Panc1 (cell line): Measurements from ENCODE around the gene PLPP4. TPM values are rescaled to one million over a fixed set of nuclear protein-coding genes. Genes with fewer than 3 reads are reported as not detected.

Experiments
- ATAC-seq: fragments of 200-7000 bp; cut with Tn5 transposase; 2 replicates; pipeline ENCODE4 v1.9.1; 2020; ENCODE audit warnings: mild to moderate bottlenecking, moderate library complexity
- BruUV-seq: library from RNA; stranded (reverse); fragments of 400-500 nt; replicated peaks from 2 replicates; lab custom pipeline; 2021; lab: Mats Ljungman, UMichigan
- CTCF ChIA-PET: fragments of 300-600 bp; sonication (Branson Sonifier 250); formaldehyde crosslinking; loops from one replicate; lab custom pipeline; 2022; ENCODE audit warnings: antibody characterized with exemption; lab: Charles Lee
- POLR2A ChIA-PET: fragments of 300-600 bp; sonication (Branson Sonifier 250); formaldehyde crosslinking; loops from one replicate; lab custom pipeline; 2022; ENCODE audit warnings: antibody characterized with exemption; lab: Charles Lee
- DNase-seq: peaks from one replicate; pipeline ENCODE4 v3.0.0-alpha.2; 2010; ENCODE audit warnings: low read depth, low spot score
- H3K27ac ChIP-seq: 2 replicates; pipeline ENCODE4 v1.5.1; 2011; ENCODE audit warnings: mild to moderate bottlenecking, low read length, inconsistent platforms
- H3K27me3 ChIP-seq: fragments of 200-500 bp; sonication (Bioruptor generic); 2 replicates; pipeline ENCODE4 v1.6.0; 2014; ENCODE audit warnings: low read length, inconsistent platforms; ENCODE audit not compliant: control insufficient read depth, insufficient read depth
- H3K36me3 ChIP-seq: fragments of 200-500 bp; sonication (Bioruptor generic); 2 replicates; pipeline ENCODE4 v1.5.1; 2014; ENCODE audit warnings: inconsistent platforms, mild to moderate bottlenecking, low read length, moderate library complexity; ENCODE audit not compliant: control insufficient read depth, insufficient read depth
- H3K4me1 ChIP-seq: 2 replicates; pipeline ENCODE4 v1.5.1; 2011; ENCODE audit warnings: inconsistent platforms, mild to moderate bottlenecking, low read length, moderate library complexity; ENCODE audit not compliant: control insufficient read depth, insufficient read depth
- H3K4me3 ChIP-seq, 2 experiments: 2 replicates each; pipeline ENCODE4 v1.5.1; 2011 to 2012; ENCODE audit warnings: low read depth in 2 of 2, low read length in 2 of 2, mild to moderate bottlenecking in 2 of 2, inconsistent platforms in 1 of 2, moderate library complexity in 1 of 2
- H3K9me3 ChIP-seq: fragments of 200-500 bp; sonication (Bioruptor generic); 2 replicates; pipeline ENCODE4 v1.5.1; 2014; ENCODE audit warnings: low read depth, mild to moderate bottlenecking, inconsistent platforms, low read length, moderate library complexity; ENCODE audit not compliant: control insufficient read depth, insufficient read depth
- CTCF ChIP-seq: fragments of 450-650 bp; IDR thresholded peaks from 2 replicates; pipeline ENCODE4 v1.5.1; 2017; ENCODE audit warnings: mild to moderate bottlenecking
- POLR2AphosphoS5 ChIP-seq: IDR thresholded peaks from 2 replicates; pipeline ENCODE4 v1.6.1; 2012; ENCODE audit warnings: mild to moderate bottlenecking, low read depth, low read length, moderate library complexity
- SIN3A ChIP-seq: IDR thresholded peaks from 2 replicates; pipeline ENCODE4 v1.6.1; 2012; ENCODE audit warnings: low read depth, mild to moderate bottlenecking, low read length, moderate library complexity, borderline replicate concordance; ENCODE audit not compliant: insufficient read depth
- TCF7L2 ChIP-seq: IDR thresholded peaks from 2 replicates; pipeline ENCODE4 v1.6.1; 2011; ENCODE audit warnings: mild to moderate bottlenecking, low read depth, low read length, inconsistent platforms
- in situ Hi-C: cut with HindIII; loops from 2 replicates; pipeline ENCODE4 v1.10.0; 2016; ENCODE audit warnings: low sequenced_read_pairs, low pct_unique_long_range_greater_than_20kb
- intact Hi-C: fragments of 100-400 bp; cut with micrococcal nuclease; formaldehyde crosslinking; loops from one replicate; pipeline ENCODE4 v1.10.0; 2022; ENCODE audit not compliant: unreplicated experiment
- total RNA-seq: library from RNA; stranded (reverse); gene quantifications from one replicate; pipeline ENCODE4 v1.2.1, GENCODE V29; 2021; ENCODE audit not compliant: unreplicated experiment
- TF ChIP-seq, protein P1 (sequence below), 2 experiments: IDR thresholded peaks; 2 replicates each; pipeline ENCODE4 v1.6.1; 2011 to 2012; ENCODE audit warnings: low read depth in 2 of 2, control low read depth in 1 of 2, low read length in 1 of 2, mild to moderate bottlenecking in 1 of 2, moderate library complexity in 1 of 2; ENCODE audit not compliant: insufficient read depth in 1 of 2

The PLPP4 gene
- total RNA-seq, 1 experiment from 2014 or later: 0.18 TPM

GRCh38 chr10:120423431-120424197 is 33.4 kb upstream of the PLPP4 start (continued):
- 0 out of 2 replicates have a peak, but pooled peaks have one; percentile 6 for TF ChIP-seq TCF7L2

DNA sequence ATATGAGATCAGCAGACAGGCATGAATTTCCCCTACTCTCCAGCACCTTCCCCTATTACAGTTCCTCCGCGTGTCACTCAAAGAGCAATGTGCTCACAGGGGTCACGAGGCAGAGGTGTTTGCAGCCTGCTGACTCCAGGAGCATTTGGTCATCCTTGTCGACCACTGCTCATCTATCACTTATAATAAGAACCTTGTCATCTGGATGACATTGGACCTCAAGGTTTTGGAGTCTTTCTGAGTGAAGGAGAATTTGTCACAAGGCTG is 32.9 kb upstream of the PLPP4 start:
- no peak for DNase-seq
- in situ Hi-C loops: no loop called here
- no peak for ATAC-seq
- POLR2A ChIA-PET: no interaction called here
- H3K9me3 ChIP-seq: no peaks in the 10 kb centered on the region
- no peak overlapping the region for H3K4me3 ChIP-seq
- H3K36me3 ChIP-seq: no peaks in the 10 kb centered on the region
- intact Hi-C loops: loop anchor here (5.0 kb wide), 1 partner anchor 313 kb away; no protein-coding TSS in a partner anchor
- no TSS peak for BruUV-seq
- CTCF ChIA-PET: no interaction called here
- H3K27ac ChIP-seq: no peak overlapping the region
- TF ChIP-seq POLR2AphosphoS5: no peak
- TF ChIP-seq TCF7L2: no peak
- TF ChIP-seq CTCF: no peak
- H3K4me1 ChIP-seq: no peaks in the 10 kb centered on the region
- peaks cover 10% of the 10 kb centered on the region for H3K27me3 ChIP-seq

DNA sequence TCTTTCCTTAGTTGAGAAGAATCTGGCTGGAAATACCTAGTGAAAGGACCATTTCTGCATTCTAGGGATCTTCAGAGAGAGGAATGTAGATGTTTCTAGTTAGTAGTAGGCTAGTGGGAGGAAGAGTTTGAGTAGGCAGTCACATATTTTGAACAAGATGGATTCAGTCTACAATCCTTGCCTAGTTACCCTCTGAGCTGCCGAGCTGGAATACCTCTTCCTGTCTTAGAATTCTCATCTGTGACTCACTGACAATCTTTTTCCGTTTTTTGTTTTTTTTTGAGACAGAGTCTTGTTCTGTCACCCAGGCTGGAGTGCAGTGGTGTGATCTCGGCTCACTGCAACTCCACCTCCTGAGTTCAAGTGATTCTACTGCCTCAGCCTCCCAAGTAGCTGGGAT is 30.7 kb upstream of the PLPP4 start:
- TF ChIP-seq CTCF (no peak), TCF7L2 (no peak), SIN3A (no peak), POLR2AphosphoS5 (no peak)
- TF ChIP-seq, protein P1, sequence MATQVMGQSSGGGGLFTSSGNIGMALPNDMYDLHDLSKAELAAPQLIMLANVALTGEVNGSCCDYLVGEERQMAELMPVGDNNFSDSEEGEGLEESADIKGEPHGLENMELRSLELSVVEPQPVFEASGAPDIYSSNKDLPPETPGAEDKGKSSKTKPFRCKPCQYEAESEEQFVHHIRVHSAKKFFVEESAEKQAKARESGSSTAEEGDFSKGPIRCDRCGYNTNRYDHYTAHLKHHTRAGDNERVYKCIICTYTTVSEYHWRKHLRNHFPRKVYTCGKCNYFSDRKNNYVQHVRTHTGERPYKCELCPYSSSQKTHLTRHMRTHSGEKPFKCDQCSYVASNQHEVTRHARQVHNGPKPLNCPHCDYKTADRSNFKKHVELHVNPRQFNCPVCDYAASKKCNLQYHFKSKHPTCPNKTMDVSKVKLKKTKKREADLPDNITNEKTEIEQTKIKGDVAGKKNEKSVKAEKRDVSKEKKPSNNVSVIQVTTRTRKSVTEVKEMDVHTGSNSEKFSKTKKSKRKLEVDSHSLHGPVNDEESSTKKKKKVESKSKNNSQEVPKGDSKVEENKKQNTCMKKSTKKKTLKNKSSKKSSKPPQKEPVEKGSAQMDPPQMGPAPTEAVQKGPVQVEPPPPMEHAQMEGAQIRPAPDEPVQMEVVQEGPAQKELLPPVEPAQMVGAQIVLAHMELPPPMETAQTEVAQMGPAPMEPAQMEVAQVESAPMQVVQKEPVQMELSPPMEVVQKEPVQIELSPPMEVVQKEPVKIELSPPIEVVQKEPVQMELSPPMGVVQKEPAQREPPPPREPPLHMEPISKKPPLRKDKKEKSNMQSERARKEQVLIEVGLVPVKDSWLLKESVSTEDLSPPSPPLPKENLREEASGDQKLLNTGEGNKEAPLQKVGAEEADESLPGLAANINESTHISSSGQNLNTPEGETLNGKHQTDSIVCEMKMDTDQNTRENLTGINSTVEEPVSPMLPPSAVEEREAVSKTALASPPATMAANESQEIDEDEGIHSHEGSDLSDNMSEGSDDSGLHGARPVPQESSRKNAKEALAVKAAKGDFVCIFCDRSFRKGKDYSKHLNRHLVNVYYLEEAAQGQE (IDR thresholded peaks at IDR 0.05; ENCODE audit: insufficient read depth in 1 of 2, low read depth in 2 of 2, low read length in 1 of 2): no peak
- ChIA-PET CTCF (no interaction called here), POLR2A (no interaction called here)
- Histone ChIP-seq H3K36me3 (no peaks in the 10 kb centered on the region), H3K9me3 (no peaks in the 10 kb centered on the region), H3K27ac (no peak overlapping the region), H3K4me3 (no peak overlapping the region), H3K4me1 (no peaks in the 10 kb centered on the region), H3K27me3 (peaks cover 20% of the 10 kb centered on the region)
- in situ Hi-C loops: no loop called here
- intact Hi-C loops: no loop called here
- no peak for ATAC-seq
- DNase-seq: no peak
- no TSS peak for BruUV-seq
